ENCODE data around the gene KRT78.

DNA sequence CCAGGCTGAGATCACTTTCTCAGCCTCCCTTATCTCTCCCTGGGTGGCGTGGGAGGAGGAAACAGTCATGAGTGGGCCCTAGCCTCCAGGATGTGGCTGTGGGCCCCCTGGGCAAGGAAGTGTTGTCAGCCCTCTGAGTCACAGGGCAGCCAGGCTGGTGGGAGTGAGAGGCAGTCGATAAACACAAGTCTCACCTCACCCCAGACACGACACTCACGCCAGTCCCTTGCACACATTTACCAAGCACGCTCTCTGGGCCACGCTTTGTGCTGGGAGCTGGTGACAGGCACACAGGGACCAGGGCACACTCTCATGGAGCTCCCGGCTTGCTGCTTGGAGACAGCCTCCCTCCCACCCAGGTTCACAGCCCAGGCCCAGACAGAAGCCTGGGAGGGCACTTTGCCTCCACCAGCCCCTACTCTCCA is 12.7 kb downstream of the KRT78 start:
- TF ChIP-seq, protein P1, sequence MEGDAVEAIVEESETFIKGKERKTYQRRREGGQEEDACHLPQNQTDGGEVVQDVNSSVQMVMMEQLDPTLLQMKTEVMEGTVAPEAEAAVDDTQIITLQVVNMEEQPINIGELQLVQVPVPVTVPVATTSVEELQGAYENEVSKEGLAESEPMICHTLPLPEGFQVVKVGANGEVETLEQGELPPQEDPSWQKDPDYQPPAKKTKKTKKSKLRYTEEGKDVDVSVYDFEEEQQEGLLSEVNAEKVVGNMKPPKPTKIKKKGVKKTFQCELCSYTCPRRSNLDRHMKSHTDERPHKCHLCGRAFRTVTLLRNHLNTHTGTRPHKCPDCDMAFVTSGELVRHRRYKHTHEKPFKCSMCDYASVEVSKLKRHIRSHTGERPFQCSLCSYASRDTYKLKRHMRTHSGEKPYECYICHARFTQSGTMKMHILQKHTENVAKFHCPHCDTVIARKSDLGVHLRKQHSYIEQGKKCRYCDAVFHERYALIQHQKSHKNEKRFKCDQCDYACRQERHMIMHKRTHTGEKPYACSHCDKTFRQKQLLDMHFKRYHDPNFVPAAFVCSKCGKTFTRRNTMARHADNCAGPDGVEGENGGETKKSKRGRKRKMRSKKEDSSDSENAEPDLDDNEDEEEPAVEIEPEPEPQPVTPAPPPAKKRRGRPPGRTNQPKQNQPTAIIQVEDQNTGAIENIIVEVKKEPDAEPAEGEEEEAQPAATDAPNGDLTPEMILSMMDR (IDR thresholded peaks at IDR 0.05), result no peak
- no peak for TF ChIP-seq EP300 (IDR thresholded peaks at IDR 0.05)
